HG02852 (cell line): Measurements from ENCODE around the gene CASQ2.
"Not testable (repeated sequence)": the region's sequence is repeated elsewhere in the genome, so short reads cannot be mapped to it uniquely, and the experiment has no call there.

Source experiments
- ATAC-seq: cut with Tn5 transposase; IDR thresholded peaks from one replicate; pipeline ENCODE4 v1.9.1; 2021; ENCODE audit warnings: mild to moderate bottlenecking, moderate library complexity; ENCODE audit not compliant: unreplicated experiment

Gene CASQ2

DNA sequence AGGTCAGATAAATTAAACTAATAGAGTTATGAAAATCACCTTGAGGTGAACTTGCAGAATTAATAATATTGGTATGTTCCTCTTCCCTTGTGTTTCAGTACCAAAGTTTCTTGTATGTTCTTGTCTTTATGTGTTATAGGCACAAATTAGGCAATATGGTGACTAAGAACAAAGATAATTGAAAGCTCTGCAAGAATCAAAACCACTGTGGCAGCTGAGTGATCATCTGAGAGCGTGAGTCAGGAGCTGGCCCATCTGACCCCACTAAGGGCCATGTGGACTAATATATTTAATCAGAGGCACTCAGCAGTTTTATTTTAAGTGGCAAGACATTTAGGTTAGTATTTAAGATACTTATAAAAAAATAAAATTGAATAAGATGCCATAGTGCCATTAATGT is 12.8 kb upstream of the CASQ2 start:
- no peak for ATAC-seq

DNA sequence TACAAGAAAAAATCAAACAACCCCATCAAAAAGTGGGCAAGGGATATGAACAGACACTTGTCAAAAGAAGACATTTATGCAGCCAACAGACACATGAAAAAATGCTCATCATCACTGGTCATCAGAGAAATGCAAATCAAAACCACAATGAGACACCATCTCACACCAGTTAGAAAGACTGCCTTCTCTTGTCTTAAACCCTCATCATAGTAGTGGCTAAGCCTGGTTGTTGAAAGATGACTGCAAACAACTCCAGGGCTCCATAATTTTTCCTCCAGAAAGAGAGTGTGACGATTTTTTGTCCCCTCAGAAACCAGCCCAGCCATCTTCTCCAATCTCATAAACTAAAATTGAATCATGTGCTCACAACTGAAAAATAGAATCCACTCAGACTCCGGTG is 12.1 kb upstream of the CASQ2 start:
- not testable (repeated sequence) for ATAC-seq

- not testable (repeated sequence) for ATAC-seq
These were observed 10.6 kb upstream of the CASQ2 start for GRCh38 chr1:115779075-115779474.

DNA sequence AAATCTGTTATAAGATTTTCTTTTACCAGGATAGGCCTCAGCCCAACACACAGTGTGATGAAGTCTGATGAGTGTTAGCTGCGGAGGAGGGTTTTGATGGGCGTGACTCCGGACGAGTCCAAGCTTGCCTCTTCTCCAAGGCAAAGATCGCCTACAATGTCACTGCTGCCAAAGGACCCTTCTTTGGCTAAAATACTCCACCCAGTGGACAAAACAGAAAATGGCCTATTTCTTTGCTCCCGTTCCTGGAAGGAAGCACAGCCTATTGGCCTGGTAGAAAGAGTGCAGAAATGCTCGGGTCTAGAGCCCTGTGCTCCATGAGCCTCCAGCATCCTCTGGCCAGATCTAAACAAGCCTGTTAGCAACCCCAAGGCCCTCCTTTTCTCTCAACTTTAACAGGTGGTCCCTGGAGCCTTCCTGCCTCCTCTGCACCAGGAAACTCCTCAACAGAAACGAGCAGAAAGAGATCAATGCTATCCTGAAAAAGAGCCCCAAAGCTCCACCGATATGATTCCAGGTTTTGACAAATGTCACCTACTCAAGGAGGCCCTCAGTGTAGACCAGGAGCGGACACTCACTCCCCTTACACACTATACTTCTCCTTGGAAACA is 3.4 kb upstream of the CASQ2 start:
- peak; percentile 89 for ATAC-seq

DNA sequence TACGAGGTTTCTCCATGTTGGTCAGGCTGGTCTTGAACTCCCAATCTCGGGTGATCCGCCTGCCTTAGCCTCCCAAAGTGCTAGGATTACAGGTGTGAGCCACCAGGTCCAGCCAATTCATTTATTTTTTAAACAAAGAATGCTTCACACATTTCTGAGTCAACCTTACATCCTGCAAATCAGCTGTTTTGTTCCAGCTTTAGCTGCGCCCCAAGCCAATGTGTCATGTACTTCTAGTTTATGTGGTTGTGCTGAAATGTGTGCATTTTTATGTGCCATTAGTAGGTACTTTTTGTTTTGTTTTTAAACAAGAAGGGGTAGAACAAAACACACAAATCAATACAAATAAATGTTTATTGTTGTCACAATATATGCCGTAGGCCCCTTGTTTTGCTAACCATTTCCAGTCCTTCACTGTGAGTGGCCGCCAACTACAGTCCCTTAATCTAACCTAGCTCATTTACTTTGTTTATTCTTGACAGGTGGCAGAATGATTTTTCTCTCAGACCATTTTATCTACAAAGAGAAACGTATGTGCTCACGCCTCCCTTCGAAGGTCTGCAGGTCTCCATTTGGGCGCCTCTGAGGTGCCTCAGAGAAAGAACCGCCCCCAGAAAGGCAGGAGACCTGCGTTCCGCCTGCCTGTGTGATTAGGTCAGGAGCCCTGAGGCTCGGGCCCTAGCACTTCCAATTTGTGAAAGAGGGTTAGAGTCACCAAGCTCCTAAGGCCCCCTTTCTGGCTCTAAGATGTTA is 2.8 kb upstream of the CASQ2 start:
- peak; percentile 35 for ATAC-seq

- no peak for ATAC-seq
These were observed 1.1 kb downstream of the CASQ2 start for GRCh38 chr1:115767403-115767802.

DNA sequence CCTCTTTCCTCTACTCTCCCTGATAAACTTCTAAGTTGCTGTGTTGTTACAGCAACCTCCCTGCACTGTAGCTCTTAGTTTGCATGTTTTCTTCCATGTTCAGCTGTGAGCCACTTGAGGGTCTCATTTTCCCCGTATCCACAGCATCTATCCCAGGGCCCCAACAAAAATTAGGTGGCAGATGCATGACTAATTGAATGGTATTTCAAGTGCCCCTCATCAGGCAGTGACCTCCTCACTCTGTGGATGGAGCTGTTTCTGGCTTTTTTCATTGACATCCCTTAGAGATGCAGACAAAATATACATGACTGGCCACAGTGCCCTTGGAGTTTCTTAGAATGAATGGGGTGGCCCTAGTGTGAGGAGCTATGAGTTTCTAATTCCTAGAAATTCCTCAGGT is 3.4 kb downstream of the CASQ2 start:
- no peak for ATAC-seq

DNA sequence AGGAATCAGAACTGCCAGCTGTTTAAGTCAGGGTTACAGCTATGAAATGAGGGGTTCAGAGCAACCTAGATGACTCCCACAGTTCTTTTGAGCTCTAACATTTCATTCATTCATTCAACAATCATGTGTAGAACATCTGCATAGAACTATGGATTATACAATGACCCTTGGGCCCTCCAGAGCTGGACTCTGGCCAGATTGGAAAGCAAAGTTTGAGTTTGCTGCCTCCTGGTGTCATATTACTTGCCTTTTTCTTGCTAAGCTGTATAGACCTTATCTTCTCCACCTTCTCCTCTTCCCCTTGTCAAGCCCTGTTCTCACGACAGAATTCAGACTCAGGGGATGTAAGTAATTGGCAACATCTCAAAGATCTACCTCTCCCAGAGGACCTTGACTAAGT is 4.0 kb downstream of the CASQ2 start:
- ATAC-seq = no peak

GRCh38 chr1:115762779-115763178 is 5.7 kb downstream of the CASQ2 start:
- no peak for ATAC-seq

- ATAC-seq = no peak
These were observed 6.8 kb downstream of the CASQ2 start for GRCh38 chr1:115761601-115762302.

DNA sequence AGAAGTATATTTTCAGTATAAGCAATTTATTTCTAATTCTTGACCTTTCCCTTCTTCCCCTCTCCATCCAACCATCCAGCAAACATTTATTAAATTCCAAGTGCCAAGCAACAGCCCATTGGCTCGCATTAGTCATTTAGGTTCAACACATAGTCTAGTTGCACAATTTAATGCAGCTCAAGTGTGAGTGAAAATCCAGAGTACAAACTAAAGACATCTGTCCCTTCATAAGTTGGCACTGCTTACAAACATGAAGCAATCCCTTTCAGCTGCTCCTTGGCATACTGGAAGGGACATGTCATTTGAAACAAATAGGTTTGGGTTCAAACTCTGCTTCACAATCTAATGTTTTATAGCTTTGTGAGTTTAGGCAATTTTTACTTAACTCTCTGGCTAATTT is 10.7 kb downstream of the CASQ2 start:
- no peak for ATAC-seq

- no peak for ATAC-seq
These were observed 11.2 kb downstream of the CASQ2 start for GRCh38 chr1:115757326-115757725.

DNA sequence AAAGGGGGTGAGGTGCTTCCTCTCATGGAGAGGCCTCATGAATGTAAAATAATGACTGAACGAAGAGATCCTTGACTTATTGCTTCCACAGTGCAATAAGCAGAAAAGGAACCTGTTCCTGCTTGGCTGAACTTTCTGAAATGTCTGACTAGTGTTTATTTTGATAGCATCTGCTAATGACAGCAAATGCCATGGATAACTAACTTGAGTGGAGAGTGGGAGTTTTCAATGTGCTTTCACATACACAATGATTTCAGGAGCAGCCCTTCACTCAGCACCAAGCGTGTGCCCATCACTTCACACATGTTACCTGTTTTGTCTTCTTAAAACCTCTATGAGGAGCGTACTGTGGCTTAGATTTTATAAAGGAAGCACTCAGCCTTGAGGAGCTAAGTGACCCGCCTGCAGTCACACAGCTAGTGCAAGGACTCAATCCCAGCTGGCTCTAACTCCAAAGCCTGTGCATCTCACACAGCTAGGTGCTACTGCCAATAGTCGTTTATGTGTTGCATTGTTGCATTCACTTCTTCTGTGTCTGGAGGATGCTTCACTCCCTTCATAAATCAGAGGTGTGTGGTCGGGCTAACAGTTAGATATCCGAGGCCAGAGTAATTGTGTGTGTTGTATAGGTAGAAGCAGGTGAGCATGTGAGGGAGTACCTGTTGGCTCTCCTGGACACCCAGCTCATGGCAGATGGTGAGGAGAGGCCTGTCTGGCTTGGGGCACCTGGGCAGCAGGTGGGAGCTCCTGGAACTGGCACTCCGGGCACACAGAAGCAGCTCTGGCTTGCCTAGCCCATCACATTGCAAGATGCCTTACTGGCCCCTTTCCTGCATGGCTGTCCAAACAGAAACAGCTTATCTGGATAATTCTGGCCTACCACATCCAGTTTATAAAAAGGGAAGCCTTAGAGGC is 12.8 kb downstream of the CASQ2 start:
- ATAC-seq = no peak

DNA sequence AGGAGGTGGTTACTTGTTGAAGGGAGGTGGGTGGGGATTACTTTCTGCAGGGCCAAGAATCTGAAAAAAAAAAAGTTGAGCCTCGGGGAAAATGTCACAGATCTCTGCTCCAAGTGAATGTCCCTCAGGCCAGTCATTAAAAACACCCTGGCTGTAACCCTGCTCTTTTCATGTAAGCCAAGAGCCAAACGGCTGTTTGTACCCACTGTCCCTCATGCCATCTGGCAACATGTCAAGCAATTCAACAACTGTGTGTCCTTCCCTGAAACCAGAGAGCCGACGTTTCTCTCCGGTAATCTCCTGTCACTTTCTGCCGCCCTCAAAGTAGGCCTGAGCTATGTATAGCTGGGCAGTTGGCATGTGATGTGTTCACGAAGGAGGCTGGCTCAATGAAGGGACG is 14.7 kb downstream of the CASQ2 start:
- ATAC-seq = no peak

- no peak for ATAC-seq
These were observed 15.2 kb downstream of the CASQ2 start for GRCh38 chr1:115753361-115753760.

GRCh38 chr1:115748401-115749150 is 19.9 kb downstream of the CASQ2 start:
- no peak for ATAC-seq

DNA sequence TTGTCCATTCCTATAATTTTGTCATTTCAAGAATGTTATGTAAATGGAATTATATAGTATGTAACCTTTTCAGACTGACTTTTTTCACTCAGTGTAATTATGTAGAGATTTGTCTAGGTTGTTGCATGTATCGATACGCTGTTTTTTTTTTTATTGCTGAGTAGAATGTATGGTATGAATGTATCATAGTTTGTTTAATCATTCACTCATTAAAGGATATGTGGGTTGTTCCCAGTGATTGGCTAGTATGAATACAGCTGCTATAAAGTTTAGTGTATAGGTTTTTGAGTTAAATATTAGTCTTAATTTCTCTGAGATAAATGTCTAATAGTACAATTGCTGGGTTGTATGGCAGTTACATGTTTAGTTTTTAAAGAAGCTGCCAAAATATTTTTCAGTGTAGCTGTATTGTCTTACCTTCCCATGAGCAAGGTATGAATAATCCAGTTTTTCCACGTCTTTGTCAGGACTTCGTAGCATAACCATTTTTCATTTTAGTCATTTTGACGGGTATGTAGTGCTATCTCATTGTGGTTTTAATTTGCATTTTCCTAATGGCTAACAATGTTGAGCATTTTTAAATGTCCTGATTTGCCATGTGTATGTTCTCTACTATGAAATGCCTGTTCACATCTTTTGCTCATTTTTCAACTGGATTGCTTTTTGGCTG is 22.4 kb downstream of the CASQ2 start:
- no peak for ATAC-seq

GRCh38 chr1:115744646-115745275 is 23.8 kb downstream of the CASQ2 start:
- ATAC-seq = no peak

DNA sequence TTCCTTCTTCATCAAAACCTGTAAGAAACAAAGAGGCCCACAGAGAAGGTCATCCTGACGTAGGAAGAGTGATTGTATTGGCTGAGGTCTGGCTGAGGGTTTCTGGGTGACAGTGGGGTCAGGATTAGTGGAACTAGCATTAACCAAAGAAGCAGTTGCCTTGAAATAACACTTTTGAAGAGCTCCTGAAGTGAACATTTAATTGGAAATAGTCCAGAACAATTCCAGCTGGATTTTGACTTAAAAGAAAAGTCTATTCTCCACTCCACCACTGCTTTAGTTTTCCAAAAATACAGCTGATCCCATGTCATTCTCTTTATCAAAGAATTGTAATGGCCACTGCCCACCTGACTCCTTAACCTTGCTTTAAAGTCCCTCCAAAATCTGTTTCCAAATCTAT is 27.7 kb downstream of the CASQ2 start:
- no peak for ATAC-seq
